ENCODE results near the gene CPO. TPM values are rescaled to one million over a fixed set of nuclear protein-coding genes. Genes with fewer than 3 reads are reported as not detected.
"Not testable (repeated sequence)": the region's sequence is repeated elsewhere in the genome, so short reads cannot be mapped to it uniquely, and the experiment has no call there.

The CPO gene
- total RNA-seq, 1 experiment from 2014 or later: 0.40 TPM

DNA sequence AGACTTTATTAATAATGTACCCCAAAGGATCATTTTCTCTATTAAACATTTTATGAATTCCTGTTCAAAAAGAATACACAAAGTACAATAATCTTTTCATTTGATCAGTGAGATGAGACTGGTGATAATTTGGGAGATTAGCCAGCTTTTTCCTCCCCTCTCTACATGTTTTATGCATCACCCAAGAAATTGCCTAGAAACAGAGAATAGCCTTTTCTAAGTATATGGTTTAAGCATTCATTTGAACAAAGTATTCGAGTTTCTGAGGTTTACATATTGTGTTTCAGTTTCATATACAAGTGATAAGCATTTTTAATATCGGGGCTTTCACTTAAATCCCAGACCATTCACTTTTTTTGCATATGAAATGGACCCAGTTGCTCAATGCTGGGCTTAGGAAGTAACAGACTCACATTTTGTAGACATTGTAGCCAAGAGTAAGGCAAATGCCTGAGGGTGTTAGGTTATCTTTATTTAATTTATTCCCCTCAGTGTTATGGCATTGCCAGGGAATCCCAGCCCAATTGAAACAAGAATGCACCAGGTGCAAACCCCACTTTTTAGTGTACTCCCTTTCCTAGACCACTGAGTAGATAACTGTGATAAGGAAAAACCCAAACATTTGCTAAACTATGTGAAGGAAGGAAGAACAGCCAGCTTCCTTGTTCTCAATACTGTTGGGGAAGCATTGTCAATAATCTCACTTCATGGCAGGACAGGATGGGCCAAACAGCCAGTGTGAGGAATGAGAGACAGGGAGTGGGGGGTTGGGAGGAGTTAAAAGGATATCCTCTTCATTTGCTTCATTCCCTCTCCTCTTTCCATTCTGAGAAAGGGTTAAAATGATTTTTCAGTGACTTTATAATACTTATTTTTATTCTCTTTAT, 3.5 kb downstream of the CPO start:
- Mint-ChIP-seq H3K4me1 (ENCODE audit: low read depth, unreplicated experiment) (no peaks in the 10 kb centered on the region), H3K27ac (ENCODE audit: unreplicated experiment) (no peak overlapping the region), H3K27me3 (ENCODE audit: unreplicated experiment) (no peaks in the 10 kb centered on the region), H3K9me3 (ENCODE audit: low read depth, unreplicated experiment) (peaks cover 2% of the 10 kb centered on the region), H3K36me3 (ENCODE audit: insufficient read depth, unreplicated experiment) (no peaks in the 10 kb centered on the region), H3K4me3 (ENCODE audit: low read depth, unreplicated experiment) (no peak overlapping the region)
- DNase-seq: no peak
- CTCF ChIA-PET: no interaction called here
- intact Hi-C loops (cut with micrococcal nuclease; ENCODE audit: unreplicated experiment): no loop called here
- no TSS peak for BruUV-seq (replicated peaks)
- TF ChIP-seq, protein P1, sequence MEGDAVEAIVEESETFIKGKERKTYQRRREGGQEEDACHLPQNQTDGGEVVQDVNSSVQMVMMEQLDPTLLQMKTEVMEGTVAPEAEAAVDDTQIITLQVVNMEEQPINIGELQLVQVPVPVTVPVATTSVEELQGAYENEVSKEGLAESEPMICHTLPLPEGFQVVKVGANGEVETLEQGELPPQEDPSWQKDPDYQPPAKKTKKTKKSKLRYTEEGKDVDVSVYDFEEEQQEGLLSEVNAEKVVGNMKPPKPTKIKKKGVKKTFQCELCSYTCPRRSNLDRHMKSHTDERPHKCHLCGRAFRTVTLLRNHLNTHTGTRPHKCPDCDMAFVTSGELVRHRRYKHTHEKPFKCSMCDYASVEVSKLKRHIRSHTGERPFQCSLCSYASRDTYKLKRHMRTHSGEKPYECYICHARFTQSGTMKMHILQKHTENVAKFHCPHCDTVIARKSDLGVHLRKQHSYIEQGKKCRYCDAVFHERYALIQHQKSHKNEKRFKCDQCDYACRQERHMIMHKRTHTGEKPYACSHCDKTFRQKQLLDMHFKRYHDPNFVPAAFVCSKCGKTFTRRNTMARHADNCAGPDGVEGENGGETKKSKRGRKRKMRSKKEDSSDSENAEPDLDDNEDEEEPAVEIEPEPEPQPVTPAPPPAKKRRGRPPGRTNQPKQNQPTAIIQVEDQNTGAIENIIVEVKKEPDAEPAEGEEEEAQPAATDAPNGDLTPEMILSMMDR (IDR thresholded peaks at IDR 0.05; ENCODE audit: unreplicated experiment): no peak

DNA sequence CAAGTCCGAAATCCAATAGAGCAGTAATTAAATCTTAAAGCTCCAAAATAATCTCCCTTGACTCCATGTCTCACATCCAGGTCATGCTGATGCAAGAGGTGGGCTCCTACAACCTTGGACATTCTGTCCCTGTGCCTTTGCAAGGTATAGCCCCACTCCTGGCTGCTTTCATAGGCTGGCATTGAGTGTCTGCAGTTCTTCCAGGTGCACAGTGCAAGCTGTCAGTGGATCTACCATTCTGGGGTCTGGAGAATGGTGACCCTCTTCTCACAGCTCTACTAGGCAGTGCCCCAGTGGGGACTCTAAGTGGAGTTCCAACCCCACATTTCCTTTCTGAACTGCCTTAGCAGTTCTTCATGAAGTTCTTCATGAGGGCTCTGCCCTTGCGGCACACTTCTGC, 14.1 kb downstream of the CPO start:
- H3K4me3 Mint-ChIP-seq (ENCODE audit: low read depth, unreplicated experiment); DNase-seq; intact Hi-C loops (cut with micrococcal nuclease; ENCODE audit: unreplicated experiment); H3K4me1 Mint-ChIP-seq (ENCODE audit: low read depth, unreplicated experiment); BruUV-seq (replicated peaks); H3K9me3 Mint-ChIP-seq (ENCODE audit: low read depth, unreplicated experiment); CTCF ChIA-PET; H3K27me3 Mint-ChIP-seq (ENCODE audit: unreplicated experiment); H3K27ac Mint-ChIP-seq (ENCODE audit: unreplicated experiment); H3K36me3 Mint-ChIP-seq (ENCODE audit: insufficient read depth, unreplicated experiment): not testable (repeated sequence)

DNA sequence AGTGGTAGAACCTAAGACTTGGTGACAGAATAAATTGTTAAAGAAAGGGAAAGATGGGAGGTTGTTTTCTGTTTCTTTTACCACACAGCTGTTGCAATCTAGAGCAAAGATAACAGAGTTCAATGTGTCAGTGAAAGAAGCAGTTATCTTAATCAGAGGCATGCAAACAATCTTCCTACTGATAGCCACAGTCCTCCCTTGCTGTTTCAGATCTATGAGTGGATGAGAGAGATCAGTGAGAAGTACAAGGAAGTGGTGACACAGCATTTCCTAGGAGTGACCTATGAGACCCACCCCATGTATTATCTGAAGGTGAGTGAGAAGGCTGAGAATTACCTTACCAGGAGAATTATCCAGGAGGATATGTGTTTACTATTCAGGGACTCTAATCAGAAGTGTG, 15.9 kb downstream of the CPO start:
- intact Hi-C loops (cut with micrococcal nuclease; ENCODE audit: unreplicated experiment): no loop called here
- Mint-ChIP-seq H3K4me3 (ENCODE audit: low read depth, unreplicated experiment) (no peak overlapping the region), H3K4me1 (ENCODE audit: low read depth, unreplicated experiment) (no peaks in the 10 kb centered on the region), H3K9me3 (ENCODE audit: low read depth, unreplicated experiment) (peaks cover 9% of the 10 kb centered on the region), H3K27me3 (ENCODE audit: unreplicated experiment) (no peaks in the 10 kb centered on the region), H3K36me3 (ENCODE audit: insufficient read depth, unreplicated experiment) (no peaks in the 10 kb centered on the region), H3K27ac (ENCODE audit: unreplicated experiment) (no peak overlapping the region)
- TF ChIP-seq, protein P1 (IDR thresholded peaks at IDR 0.05; ENCODE audit: unreplicated experiment): no peak
- CTCF ChIA-PET: no interaction called here
- no TSS peak for BruUV-seq (replicated peaks)
- DNase-seq: no peak

DNA sequence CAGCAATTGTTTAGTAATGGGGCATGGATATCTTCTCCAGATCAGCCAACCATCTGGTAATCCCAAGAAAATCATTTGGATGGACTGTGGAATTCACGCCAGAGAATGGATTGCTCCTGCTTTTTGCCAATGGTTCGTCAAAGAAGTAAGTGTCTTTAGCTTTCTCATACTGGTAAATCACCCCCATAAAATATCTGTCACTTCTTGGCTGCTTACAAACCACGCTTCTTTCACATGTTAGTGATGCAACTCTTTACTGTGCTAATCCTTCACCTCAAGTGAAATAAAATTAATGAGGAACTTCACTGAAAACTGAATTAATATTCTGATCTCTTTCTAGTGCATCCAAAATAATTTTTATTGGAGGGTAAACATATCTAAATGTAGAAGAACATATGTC, 18.9 kb downstream of the CPO start:
- no peak for DNase-seq
- intact Hi-C loops (cut with micrococcal nuclease; ENCODE audit: unreplicated experiment): no loop called here
- Mint-ChIP-seq H3K27ac (ENCODE audit: unreplicated experiment) (no peak overlapping the region), H3K4me3 (ENCODE audit: low read depth, unreplicated experiment) (no peak overlapping the region), H3K27me3 (ENCODE audit: unreplicated experiment) (no peaks in the 10 kb centered on the region), H3K9me3 (ENCODE audit: low read depth, unreplicated experiment) (peaks cover 6% of the 10 kb centered on the region), H3K4me1 (ENCODE audit: low read depth, unreplicated experiment) (no peaks in the 10 kb centered on the region), H3K36me3 (ENCODE audit: insufficient read depth, unreplicated experiment) (no peaks in the 10 kb centered on the region)
- TF ChIP-seq, protein P1 (IDR thresholded peaks at IDR 0.05; ENCODE audit: unreplicated experiment): no peak
- CTCF ChIA-PET: no interaction called here
- BruUV-seq (replicated peaks): no TSS peak

DNA sequence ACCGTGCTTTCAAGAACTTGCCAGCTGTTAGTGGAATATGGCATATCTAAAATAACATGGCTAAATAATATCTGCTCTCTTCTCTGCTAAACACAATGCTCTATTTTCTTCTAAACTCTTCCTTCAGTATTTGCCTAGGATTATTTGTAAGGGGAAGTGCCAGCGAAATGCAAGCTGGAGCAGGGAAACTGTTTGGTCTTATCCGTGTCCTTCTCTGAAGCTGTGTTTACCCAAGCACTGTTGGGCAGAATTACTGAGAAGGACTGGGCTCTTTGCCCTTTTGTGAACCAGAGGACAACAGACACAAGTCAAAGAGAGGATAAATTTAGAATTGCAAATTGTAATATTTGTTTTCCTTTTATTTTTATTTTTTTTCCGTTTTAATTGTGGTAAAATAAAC, 23.6 kb downstream of the CPO start:
- TF ChIP-seq, protein P1 (IDR thresholded peaks at IDR 0.05; ENCODE audit: unreplicated experiment): no peak
- intact Hi-C loops (cut with micrococcal nuclease; ENCODE audit: unreplicated experiment): no loop called here
- no peaks in the 10 kb centered on the region for H3K9me3 Mint-ChIP-seq (ENCODE audit: low read depth, unreplicated experiment)
- CTCF ChIA-PET: no interaction called here
- no peaks in the 10 kb centered on the region for H3K27me3 Mint-ChIP-seq (ENCODE audit: unreplicated experiment)
- H3K4me1 Mint-ChIP-seq (ENCODE audit: low read depth, unreplicated experiment): peaks cover 3% of the 10 kb centered on the region
- H3K4me3 Mint-ChIP-seq (ENCODE audit: low read depth, unreplicated experiment): no peak overlapping the region
- H3K36me3 Mint-ChIP-seq (ENCODE audit: insufficient read depth, unreplicated experiment): no peaks in the 10 kb centered on the region
- H3K27ac Mint-ChIP-seq (ENCODE audit: unreplicated experiment): no peak overlapping the region
- DNase-seq: no peak
- BruUV-seq (replicated peaks): no TSS peak

Measured in Calu3 (cell line).